HCT116 (cell line): ENCODE measurements around the gene FPR2. TPM values are rescaled to one million over a fixed set of nuclear protein-coding genes. Genes with fewer than 3 reads are reported as not detected.

Experiments used
- FOSL1 ChIP-seq: IDR thresholded peaks from 2 replicates; pipeline ENCODE4 v1.6.1; 2012; ENCODE audit warnings: low read depth
- POLR2A ChIP-seq: IDR thresholded peaks from 2 replicates; pipeline ENCODE4 v1.7.0; 2011; ENCODE audit warnings: borderline replicate concordance; ENCODE audit not compliant: insufficient read depth, insufficient read length; ENCODE audit errors: extremely low read depth
- RAD21 ChIP-seq: IDR thresholded peaks from 2 replicates; pipeline ENCODE4 v1.6.1; 2012; ENCODE audit warnings: low read depth, mild to moderate bottlenecking
- REST ChIP-seq: IDR thresholded peaks from 2 replicates; pipeline ENCODE4 v1.6.1; 2012; ENCODE audit warnings: low read depth
- TCF7L2 ChIP-seq: IDR thresholded peaks from 2 replicates; pipeline ENCODE4 v1.7.0; 2011; ENCODE audit warnings: borderline replicate concordance, inconsistent platforms; ENCODE audit not compliant: insufficient read depth, insufficient read length; ENCODE audit errors: extremely low read depth
- YY1 ChIP-seq: IDR thresholded peaks from 2 replicates; pipeline ENCODE4 v1.6.1; 2011; ENCODE audit warnings: low read length, low read depth, moderate library complexity, mild to moderate bottlenecking; ENCODE audit not compliant: insufficient replicate concordance; ENCODE audit errors: extremely low read depth
- ZBTB33 ChIP-seq: IDR thresholded peaks from 2 replicates; pipeline ENCODE4 v1.6.1; 2011; ENCODE audit warnings: mild to moderate bottlenecking, low read length, moderate library complexity; ENCODE audit not compliant: insufficient replicate concordance; ENCODE audit errors: extremely low read depth
- total RNA-seq: library from RNA; stranded (reverse); gene quantifications from one replicate; pipeline ENCODE4 v1.2.1, GENCODE V29; 2021; ENCODE audit not compliant: unreplicated experiment

Gene FPR2
- total RNA-seq, 1 experiment from 2014 or later, result not detected

DNA sequence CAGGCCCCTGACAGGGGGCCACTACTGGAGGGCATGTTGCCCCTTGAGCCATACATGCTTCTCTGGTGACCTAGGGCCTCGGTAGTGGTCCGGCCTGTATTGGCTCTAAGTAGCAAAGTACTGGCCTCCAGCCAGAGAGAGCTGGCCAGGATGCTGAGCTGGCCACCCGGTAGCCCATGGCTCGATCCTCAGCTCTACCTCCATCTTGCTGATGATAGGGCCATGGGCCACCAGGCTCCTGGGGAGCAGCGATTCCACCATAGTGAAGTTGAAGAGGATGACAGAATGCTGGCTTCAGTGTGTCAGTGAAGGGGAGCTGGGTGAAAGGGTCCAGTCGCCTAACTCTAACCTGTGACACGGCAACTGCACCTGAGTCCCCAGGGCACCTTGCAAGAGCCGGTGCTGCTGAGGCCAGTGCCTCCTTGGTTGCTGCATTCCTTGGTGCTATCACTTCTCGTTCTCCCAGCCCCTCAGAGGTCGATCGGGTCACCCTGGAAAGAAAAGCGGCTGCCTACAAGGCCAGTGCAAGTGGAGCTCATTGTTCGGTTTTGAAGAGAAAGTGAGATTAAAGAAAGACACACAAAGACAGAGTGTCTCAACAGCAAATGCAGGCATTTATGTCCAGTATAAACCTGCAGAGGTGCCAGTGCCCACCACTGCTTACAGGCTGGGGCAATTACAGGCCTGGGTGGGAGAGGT is 38.9 kb downstream of the FPR2 start (continued):
- TF ChIP-seq REST, result no peak
- TF ChIP-seq POLR2A, result no peak
- TF ChIP-seq TCF7L2, result no peak
- no peak for TF ChIP-seq ZBTB33
- no peak for TF ChIP-seq RAD21
- no peak for TF ChIP-seq YY1
- TF ChIP-seq FOSL1, result no peak
- TF ChIP-seq, all 23 proteins: peak for 0
